HPDE6-E6E7 (cell line): ENCODE results near the gene ZFYVE21.

ENCODE experiments used
- DNase-seq: peaks from one replicate; pipeline ENCODE4 v3.0.0; 2011; ENCODE audit warnings: missing footprints; ENCODE audit errors: extremely low spot score

The ZFYVE21 gene

DNA sequence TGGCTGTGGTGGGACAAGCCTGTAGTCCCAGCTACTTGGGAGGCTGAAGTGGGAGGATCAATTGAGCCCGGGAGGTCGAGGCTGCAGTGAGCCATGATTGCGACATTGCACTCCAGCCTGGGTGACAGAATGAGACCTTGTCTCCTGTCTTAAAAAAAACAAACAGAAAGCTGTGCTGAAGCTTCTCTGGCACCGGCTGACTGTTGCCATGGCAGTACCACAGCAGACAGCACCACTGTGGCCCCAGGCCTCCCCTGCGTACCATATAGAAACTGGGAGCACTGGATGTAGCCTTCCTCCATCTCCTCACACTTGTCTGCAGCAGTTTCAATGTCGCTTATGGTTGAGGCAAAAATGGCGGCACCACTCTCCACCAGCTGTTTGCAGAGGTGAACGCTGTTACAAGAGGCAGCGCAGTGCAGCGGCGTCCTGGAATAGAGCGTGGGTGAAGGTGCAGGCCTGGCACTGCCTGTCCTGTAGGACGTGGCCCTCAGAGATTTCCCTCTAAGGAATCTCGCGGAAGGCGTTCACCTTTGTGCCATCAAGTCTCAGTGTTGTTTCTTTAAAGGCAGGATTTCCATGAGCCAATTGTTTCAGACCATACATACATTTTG is 21.9 kb downstream of the ZFYVE21 start:
- DNase-seq = no peak

DNA sequence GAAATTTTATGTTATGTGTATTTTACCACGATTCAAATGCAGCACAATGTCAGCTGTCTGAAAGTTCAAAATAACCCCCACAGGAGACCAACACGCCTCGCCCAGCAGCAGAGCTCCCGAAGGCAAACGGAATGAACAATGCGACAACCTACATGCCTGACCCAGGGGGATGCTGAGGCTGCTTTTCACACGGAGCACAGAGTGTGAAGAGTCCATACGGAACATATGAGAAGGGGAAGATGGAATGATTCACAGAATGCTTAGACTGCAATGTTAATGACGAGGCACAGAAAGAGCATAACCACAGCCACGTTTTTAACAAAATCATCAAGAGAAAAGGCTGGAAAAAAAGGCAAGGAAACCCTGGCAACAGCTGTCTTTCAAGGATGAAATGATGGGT is 22.6 kb downstream of the ZFYVE21 start:
- DNase-seq = no peak

DNA sequence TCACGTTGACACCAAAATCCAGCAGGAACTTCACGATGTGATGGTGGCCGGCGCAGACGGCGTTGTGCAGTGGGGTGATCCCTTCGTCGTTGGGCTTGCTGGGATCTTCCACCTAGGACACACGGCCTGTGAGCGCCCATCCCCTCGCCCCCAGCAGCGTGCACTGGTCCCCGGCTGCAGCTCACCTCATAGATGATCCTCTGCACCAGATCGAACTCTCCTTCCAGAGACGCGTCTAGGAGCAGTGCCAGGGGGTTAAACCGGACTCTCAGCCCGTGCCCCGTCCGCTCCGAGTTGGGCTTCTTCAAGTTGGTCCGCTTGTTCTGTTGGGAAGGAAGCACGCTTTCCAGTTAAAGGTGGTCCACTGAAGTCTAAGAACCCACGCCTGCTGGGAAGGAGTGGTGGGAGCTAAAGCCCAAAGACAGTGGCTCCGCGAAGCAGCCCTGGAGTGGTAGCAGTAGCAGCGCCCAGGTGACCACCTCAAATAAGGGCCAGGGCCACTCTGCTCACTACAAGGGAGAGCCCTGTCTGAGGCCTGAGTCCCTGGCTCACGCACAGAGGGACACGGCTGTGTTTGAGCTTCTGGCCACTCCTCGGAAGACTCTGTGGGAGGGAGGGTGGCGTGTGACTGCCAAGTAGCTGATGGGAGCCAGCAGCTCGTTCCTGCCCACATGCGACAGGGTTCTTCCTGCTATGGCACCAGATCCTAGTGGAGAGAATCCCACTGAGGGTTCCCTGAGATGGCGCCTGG is 23.3 kb downstream of the ZFYVE21 start:
- no peak for DNase-seq

DNA sequence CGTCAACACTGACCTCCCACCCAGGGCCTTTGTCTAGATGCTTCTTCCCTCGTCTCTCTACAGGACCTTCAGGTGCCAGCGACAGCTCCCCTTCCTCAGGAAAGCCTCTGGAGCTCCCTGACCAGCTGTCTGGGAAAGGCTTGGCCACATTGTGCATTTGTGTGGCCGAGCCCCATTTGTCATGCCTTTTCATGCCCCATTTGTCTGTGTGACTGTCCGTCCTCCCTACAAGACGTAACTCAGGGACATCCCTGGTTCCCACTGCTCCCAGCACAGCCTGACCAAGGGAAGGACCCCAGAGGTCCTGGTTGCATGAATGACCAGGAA is 23.8 kb downstream of the ZFYVE21 start:
- no peak for DNase-seq

DNA sequence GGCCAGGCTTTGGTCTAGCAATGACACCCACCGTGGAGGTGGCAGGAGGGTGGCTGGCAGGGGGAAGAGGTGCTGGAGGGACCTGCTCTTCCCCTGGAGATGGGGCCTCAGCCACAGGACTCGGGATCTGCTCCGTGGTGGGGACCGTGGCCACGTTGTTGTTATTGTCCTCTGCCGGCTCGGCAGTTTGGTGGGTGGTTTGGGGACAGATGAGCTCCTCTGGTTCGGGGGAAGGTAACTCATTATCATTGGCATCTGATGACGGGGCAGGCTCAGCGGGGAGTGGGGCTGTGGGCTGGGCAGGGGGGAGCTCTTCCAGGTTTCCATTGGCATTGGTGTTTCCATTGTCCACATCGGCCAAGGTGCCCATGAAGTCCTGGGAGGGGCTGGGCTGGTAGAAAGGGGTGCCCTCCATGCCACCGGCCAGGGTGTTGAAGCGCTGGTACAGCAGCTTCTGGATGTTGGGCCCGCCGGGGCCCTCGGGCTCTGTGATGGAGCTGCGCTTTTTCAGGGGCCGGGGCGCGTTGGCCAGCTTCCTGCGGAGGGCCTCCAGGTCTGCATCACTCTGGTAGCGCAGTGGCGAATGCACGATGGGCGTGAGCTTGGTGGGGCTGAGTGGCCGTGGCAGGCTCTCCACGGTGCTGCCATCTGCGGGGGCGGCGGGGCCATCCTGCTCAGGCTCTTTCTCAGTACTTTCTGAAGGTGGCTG is 24.3 kb downstream of the ZFYVE21 start:
- no peak for DNase-seq

DNA sequence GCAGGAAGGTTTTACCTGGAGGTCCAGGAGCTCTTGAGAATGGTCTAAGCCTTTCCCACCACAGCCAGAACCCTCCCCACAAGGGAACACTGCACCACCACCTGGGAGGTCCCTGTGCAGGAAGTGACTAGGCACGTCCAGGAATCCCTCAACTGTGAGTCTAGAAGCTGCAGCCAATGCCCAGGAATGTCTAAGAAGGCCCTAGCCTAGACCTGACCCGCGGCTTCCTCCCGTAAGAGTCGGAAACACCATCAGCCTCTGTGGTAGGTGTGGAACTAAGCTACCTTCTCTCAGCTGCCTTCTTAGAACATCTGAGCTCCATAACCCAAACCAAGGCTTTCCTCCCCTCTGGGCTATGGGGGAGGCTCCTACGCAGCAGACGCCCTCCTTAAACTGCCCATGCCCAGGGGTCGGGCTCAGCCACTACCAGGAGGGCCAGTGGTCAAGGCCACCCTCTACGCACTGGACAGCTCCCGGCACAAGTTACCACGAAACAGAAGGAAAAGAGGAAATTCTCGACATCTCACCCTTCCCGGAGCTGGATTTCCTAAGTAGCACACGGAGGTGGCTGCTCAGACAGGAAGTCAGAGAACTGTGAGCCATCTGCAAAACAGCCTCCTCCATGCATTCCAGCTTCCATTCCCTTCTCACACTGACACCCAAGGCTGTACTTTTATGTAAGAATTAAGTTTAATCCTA is 25.5 kb downstream of the ZFYVE21 start:
- DNase-seq = no peak

DNA sequence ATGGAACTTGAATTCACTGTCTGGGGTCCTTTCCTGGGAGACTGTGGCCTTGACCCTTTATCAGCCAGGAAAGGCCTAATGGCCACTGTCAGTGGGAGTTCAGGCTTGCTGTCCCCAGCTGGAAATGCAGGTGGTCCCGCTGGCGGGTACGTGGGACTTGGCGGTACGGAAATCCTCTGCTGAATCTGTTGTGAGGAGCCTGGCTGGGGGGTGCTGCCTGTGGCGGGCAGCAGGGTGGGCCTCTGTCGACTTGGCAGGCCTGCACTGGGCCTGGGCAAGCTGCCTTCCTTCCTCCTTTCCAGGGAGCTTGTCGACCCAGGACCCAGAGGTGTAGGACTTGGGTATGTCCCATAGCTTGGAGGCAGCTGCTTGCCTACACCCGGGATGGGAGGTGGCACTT is 26.3 kb downstream of the ZFYVE21 start:
- no peak for DNase-seq

DNA sequence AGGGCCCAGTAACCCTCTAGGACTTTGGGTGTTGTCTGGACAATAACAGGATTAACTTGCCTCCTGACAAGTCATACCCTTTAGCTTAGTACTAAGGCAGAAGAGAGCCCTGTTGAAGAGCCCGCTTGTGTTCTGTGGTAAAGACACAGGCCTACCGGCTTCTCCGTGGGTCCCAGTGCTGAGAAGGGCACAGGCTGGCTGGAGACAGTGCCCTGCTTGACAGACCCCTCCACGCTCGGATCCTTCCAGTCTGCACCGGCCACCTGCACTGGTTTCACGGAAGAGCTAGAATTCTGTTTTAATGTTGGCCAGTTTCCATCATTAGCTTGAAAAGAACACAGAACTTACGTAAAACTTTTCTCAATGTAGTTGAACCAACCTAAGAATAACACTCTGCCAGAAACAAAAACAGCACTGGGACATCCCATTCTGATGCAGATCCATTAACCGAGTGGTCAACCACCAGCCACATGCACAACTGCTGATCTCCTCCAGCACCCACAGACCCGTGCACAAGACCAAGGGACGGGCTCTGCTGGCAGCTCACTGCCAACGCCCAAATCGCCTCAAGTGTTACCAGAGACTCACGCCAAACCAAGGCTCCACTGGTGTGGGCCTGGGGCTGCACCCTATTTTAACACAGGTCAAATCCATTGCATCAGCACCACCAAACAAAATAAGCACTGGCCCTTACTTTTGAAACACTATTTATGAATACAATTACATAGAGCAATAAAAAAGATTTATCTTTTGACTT is 27.1 kb downstream of the ZFYVE21 start:
- no peak for DNase-seq

DNA sequence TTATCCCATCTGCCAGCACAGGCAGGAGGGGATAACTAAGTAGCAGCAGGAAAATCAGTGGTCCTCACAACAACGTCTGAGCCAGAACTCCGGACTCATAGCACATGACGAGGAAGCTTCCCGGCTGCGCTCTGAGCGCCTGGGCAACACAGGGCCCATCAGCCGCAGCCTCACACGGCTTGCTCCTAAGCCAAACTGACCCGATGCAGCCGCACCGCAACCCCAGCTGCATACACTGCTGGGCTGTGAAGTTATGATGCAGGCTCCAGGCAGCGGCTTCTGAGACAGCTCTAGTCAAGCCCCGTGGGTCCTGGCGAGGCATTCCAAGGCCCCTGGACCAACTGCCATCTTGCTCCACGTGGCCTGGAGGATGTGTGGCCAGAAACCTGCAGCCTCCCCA is 28.1 kb downstream of the ZFYVE21 start:
- DNase-seq = no peak

DNA sequence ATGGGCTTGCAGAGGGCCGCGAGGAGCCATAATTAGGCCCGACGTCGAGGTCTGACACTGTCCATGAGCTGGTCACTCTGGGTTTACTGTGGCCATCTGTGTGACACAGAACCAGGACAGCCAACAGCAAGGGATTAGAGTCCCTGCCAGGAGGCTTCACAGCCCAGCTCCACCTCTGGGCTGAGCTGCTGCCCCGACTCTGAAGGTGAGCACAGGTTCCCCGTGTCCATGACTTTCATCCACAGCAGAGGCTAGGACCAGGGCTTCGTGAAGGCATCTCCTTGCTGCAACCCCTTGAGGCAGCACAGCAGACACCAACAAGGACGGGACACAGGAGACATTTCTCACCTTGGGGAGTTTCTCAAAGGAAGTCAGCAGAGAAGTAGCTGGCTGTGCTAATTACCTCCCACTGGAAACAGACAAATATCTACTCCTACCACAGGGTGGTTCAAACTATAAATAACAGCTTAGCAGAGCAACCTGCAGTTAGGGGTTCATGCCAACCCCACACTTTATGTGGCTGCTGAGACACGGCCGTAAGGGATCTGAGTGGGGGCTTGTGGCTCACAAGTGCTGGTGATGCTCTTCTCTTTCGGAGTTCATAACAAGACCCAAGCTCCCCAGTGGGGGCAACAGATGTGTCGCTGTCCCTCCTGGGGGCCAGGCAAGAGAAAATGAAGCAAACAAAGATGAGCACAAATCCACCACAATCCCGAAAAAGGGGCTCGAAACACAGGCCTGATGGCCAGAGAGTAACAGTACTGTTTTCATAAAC is 29.2 kb downstream of the ZFYVE21 start:
- DNase-seq = no peak

DNA sequence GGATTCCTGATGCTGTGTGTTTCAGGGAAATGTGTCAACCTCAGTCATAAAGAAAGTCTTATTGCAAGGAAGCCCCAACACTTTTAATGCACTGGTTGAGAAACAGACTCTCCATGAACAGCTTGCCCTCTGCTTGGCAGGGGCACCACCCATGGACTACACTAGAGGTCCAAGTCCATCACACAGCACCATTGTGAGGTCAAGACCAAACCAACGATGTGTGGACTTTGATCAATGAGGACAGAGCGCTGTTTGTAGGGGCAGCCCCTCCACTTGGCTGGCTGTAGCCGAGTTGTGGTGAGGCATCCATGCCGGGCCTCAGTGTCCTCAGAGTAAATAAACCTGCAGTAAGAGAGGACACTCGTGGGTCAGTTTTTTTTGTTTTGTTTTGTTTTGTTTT is 29.8 kb downstream of the ZFYVE21 start:
- no peak for DNase-seq

DNA sequence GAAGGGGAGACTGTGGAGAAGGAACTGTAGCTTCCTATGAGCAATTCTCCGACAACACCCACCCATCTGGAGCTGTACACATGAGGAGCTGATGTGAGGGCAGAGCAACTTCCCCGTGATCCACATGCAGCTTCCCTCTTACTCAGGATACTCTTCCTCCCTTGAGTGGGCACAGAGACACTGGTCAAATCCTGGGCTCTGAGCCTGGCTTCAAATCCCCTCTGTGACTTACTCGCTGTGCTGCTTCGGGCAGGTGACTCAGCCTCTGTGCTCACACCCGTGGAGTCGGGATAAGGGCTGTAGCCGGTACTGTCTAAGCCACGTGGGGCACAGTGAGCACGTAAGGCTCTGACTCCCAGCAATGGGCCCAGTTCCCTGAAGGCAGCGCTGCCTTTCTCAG is 31.1 kb downstream of the ZFYVE21 start:
- DNase-seq = no peak

DNA sequence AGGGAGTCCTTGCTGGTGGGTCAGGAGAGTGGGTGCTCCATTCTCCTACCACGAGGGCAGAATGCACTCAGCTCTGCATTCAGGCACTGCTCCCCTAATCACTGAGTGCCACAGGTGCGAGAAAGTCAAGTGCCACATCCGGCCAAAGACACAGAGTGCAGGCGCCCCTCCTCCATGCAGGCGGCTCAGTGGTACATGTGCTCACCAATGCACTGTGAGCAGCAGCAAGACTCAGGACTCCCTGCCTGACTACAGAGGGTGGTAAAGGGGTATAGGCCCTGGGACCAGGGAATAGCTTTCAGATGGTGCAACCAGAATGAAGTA is 32.9 kb downstream of the ZFYVE21 start:
- no peak for DNase-seq

DNA sequence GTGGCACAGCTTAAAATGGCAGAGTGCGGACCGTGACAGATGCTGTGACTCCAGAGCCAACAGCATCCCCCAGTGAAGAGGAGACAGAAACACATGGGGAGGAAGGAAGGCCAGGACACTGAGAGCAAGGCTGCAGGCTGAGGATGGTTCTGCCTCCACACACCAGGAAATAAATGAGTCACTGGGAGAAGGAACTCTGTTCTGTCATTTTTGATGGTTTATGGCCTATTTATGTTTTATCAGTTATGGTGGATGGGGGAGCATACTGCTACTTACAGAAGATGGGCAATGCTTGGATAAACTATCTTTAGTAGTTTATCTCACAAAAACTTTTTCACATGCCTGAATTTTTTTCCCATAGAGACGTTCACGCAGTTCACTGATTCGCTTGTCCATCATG is 33.8 kb downstream of the ZFYVE21 start:
- no peak for DNase-seq

DNA sequence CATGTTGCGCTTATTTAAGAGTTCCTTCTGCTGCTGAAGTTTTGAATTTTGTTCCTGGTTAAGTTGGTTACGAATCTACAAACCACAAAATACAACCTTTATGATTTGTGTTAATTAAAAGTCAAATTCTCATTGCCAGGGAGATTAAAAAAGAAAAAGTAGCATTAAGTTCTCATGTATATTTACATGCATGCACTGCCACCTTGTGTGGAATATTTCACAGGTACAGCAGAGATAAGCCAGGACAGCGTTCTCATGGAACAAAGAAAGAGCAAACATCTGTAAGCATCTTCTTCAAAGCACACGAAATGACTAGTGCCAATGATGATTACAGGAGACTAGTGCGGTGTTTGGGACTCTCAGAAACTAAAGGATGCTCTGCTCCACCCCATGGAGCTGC is 34.2 kb downstream of the ZFYVE21 start:
- no peak for DNase-seq

DNA sequence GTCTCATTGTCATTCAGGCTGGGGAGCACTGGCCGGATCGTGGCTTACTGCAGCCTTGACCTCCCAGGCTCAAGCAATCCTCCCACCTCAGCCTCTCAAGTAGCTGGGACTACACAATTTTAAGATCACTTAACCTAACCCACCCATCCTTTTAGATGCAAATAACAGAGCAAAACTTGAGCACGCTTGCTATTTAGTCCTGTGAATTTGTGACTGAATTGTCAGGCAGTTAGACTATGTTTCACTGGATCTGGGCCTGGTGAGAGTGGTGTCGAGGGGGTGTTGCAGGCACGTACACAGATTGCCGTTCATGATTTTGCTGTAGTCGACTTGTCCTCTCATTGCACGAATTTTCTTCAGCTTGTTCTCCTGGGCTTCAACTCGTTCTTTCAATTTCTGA is 38.2 kb downstream of the ZFYVE21 start:
- no peak for DNase-seq

DNA sequence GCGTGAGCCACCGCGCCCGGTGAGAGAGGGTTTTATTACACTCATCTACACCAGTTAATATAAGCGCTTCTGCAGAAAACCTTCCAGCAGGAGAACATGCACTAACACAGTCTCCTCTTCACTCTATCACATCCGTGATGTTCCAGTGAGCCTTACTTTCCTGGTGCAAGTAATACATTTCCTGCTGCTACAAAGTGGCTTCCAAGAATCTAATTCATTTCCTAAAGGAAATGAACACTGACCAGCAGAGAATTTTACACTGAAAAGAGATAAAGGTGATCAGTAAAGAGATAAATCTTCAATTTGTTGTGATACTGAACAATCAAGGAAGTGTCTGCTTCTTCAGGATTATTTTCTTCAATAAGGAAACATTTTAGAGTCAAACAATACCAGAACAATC is 39.5 kb downstream of the ZFYVE21 start:
- DNase-seq = no peak

DNA sequence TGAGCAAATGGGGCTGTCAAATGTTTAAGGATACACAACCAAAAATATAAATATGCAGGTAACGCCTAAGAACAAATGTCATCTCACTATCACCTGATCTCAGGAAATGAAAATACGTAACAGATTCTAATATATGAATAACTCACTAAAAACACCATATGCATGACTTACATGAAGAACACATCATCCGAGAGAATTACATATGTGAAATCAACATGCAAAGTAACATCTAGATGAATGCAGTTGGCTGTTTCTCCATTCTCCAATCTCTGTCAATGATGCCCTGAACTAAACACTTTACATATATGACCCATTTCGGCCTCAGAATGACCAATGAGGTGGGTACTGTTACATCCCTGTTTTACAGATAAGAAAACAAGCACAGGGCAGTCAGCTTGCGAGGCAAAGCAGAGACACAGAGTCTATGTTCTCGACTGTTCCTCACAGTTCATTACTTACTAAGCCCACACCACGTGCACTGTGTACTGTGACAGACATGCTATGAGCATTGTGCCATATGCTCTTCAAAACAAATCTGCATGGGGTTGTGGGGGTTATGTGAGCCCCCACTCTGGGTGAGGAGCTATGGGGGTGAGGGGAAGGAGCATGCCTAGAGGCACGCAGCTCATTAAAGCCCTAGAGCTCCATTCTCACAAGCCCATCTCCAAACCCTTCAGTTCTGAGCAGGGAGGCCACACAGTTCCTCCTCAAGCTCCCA is 42.6 kb downstream of the ZFYVE21 start:
- no peak for DNase-seq

DNA sequence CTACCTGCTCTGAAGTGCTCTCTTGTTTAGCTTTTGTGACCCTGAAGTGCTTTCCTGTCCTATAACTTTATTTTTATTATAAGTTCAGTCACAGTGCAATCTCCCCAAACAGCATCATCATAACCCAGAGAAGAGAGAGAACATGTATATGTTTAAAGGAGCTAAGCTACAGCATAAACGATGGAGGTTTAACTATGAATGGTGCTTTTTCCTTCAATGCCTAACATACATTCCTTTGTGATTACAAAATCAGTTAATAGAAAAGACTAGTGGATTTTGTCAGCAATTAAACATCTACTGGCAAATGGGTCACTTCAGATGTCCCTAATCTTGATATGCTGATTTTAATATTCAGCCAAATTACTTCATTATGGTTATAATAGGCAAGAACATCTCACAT is 46.4 kb downstream of the ZFYVE21 start:
- no peak for DNase-seq

DNA sequence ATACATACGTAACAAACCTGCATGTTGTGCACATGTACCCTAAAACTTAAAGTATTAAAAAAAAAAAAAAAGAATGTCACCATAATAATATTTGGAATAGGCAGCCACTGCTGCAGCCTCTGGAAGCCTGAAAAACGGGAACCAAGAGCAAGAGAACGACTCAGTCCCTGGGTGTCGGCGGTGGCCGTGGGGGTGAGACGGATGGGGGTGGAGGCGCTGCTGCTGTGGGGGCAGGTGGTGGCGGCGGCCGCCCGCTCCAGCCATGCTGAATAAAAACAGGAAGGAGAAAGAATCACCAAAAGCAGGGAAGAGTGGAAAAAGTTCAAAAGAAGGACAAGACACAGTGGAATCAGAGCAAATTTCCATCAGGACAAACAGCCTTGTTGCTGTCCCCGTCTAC is 46.9 kb downstream of the ZFYVE21 start:
- no peak for DNase-seq
